K562 (cell line): Measurements from ENCODE around the gene IRS1. TPM values are rescaled to one million over a fixed set of nuclear protein-coding genes. Genes with fewer than 3 reads are reported as not detected.

Experiments
- ATAC-seq: fragments of 200-7000 bp; cut with Tn5 transposase; 3 replicates; pipeline ENCODE4 v1.9.1; 2020; ENCODE audit warnings: moderate library complexity
- BruUV-seq: library from RNA; stranded (reverse); fragments of 400-500 nt; replicated peaks from 2 replicates; lab custom pipeline; 2021; lab: Mats Ljungman, UMichigan
- CTCF ChIA-PET: fragments of 300-600 bp; formaldehyde crosslinking; extraction: SDS; loops from one replicate; lab custom pipeline; 2021; ENCODE audit warnings: low intra/inter-chr PET ratio; lab: Yijun Ruan, JAX
- POLR2A ChIA-PET: fragments of 300-600, 350-650 bp; sonication (Branson Sonifier 250); formaldehyde crosslinking; extraction: SDS; loops from one replicate; lab custom pipeline; 2021; ENCODE audit warnings: antibody characterized with exemption, inconsistent platforms; lab: Yijun Ruan, JAX
- DNase-seq, 4 experiments: peaks; one replicate each; pipeline versions ENCODE4 v3.0.0 to v3.0.0-alpha.2; 2011 to 2018; ENCODE audit warnings: low spot score in 3 of 4, mixed read lengths in 3 of 4; ENCODE audit errors: extremely low read depth in 1 of 4
- FAIRE-seq: peaks from 2 replicates; lab custom pipeline; 2011; peaks lifted over from hg19 to GRCh38; lab: Jason Lieb, UNC
- H2AFZ ChIP-seq: 2 replicates; pipeline ENCODE4 v1.6.0; 2011; ENCODE audit warnings: low read depth, low read length, control low read depth, inconsistent platforms
- H3K27ac ChIP-seq: fragments of 200-600 bp; 3 replicates; pipeline ENCODE4 v1.8.0; 2011; ENCODE audit warnings: low read depth, mild to moderate bottlenecking, control low read depth, inconsistent platforms, low read length, moderate library complexity, mixed read lengths; ENCODE audit errors: extremely low read depth
- H3K27me3 ChIP-seq, 2 experiments: fragments of 300-600 bp in 1 of 2; 2 replicates in 1 of 2; 3 replicates in 1 of 2; pipeline versions ENCODE4 v1.6.0 to v1.8.0; 2011; ENCODE audit warnings: inconsistent platforms in 2 of 2, low read length in 2 of 2, mild to moderate bottlenecking in 1 of 2, mixed read lengths in 1 of 2, moderate library complexity in 1 of 2; ENCODE audit not compliant: control insufficient read depth in 2 of 2, insufficient read depth in 2 of 2
- H3K36me3 ChIP-seq: fragments of 300-600 bp; 3 replicates; pipeline ENCODE4 v1.8.0; 2011; ENCODE audit warnings: mild to moderate bottlenecking, low read length, inconsistent platforms; ENCODE audit not compliant: control insufficient read depth, insufficient read depth
- H3K4me1 ChIP-seq, 2 experiments: fragments of 200-600 bp in 1 of 2; replicated peaks in 1 of 2; 2 replicates in 1 of 2; 3 replicates in 1 of 2; pipeline versions ENCODE4 v1.5.1 to v1.8.0; 2011; ENCODE audit warnings: inconsistent platforms in 2 of 2, low read length in 2 of 2, mild to moderate bottlenecking in 1 of 2, mixed read lengths in 1 of 2, moderate library complexity in 1 of 2; ENCODE audit not compliant: control insufficient read depth in 2 of 2, insufficient read depth in 2 of 2
- H3K4me2 ChIP-seq: 2 replicates; pipeline ENCODE4 v1.6.1; 2011; ENCODE audit warnings: low read length, control low read depth, inconsistent platforms, mixed read lengths; ENCODE audit not compliant: insufficient read depth
- H3K4me3 ChIP-seq: fragments of 200-600 bp; sonication (generic), shearing (Covaris generic); 2 replicates; pipeline ENCODE4 v1.5.1; 2016; ENCODE audit warnings: control low read depth, inconsistent platforms
- H3K79me2 ChIP-seq: fragments of 200-600 bp; 3 replicates; pipeline ENCODE4 v1.8.0; 2011; ENCODE audit warnings: low read length, inconsistent platforms; ENCODE audit not compliant: control insufficient read depth, insufficient read depth
- H3K9ac ChIP-seq, 2 experiments: 2 replicates each; pipeline versions ENCODE4 v1.6.0 to v1.6.1; 2011; ENCODE audit warnings: low read depth in 2 of 2, low read length in 2 of 2, control low read depth in 1 of 2, inconsistent platforms in 1 of 2, mild to moderate bottlenecking in 1 of 2, mixed read lengths in 1 of 2; ENCODE audit not compliant: insufficient read depth in 1 of 2
- H3K9me1 ChIP-seq: one replicate; pipeline ENCODE4 v1.6.0; 2011; ENCODE audit warnings: inconsistent platforms, mild to moderate bottlenecking, low read length, moderate library complexity; ENCODE audit not compliant: control insufficient read depth, insufficient read depth
- H3K9me3 ChIP-seq: replicated peaks from 2 replicates; pipeline ENCODE4 v1.5.1; 2011; ENCODE audit warnings: low read depth, low read length, inconsistent platforms; ENCODE audit not compliant: control insufficient read depth, insufficient read depth
- H4K20me1 ChIP-seq: replicated peaks from 2 replicates; pipeline ENCODE4 v1.6.1; 2011; ENCODE audit warnings: low read length, inconsistent platforms, mixed read lengths; ENCODE audit not compliant: control insufficient read depth, insufficient read depth
- CXXC5 ChIP-seq: fragments of 250-450 bp; sonication (Bioruptor Pico); IDR thresholded peaks from 2 replicates; pipeline ENCODE4 v1.8.0; 2022; ENCODE audit warnings: inconsistent platforms, mild to moderate bottlenecking, moderate library complexity
- HDAC1 ChIP-seq, 2 experiments: fragments of 450-650 bp; IDR thresholded peaks; 2 replicates each; pipeline ENCODE4 v1.6.1; 2016 to 2017; ENCODE audit warnings: inconsistent platforms in 1 of 2, mild to moderate bottlenecking in 1 of 2, moderate library complexity in 1 of 2
- RFX5 ChIP-seq: IDR thresholded peaks from 2 replicates; pipeline ENCODE4 v1.6.1; 2011; ENCODE audit warnings: low read depth, mild to moderate bottlenecking, improper control_type of control experiment, low read length
- TCF3 ChIP-seq: sonication (generic); formaldehyde crosslinking; IDR thresholded peaks from 2 replicates; pipeline ENCODE4 v1.4.0; 2020; ENCODE audit warnings: mild to moderate bottlenecking, missing genetic modification reagents
- WGBS: fragments of 100-300 bp; shearing (Covaris generic); methylation state at CpG from one replicate; pipeline ENCODE4 v1.1.6; 2016; ENCODE audit warnings: low coverage, mixed read lengths; ENCODE audit not compliant: insufficient coverage; ENCODE audit errors: missing lambda C conversion rate; 5-methylcytosine and 5-hydroxymethylcytosine counted together
- in situ Hi-C: fragments of 300-500 bp; cut with MboI; formaldehyde crosslinking; loops from 4 replicates; pipeline ENCODE4 v1.15.0; 2018; ENCODE audit warnings: inconsistent platforms, mixed read lengths
- intact Hi-C: fragments of 100-400 bp; cut with micrococcal nuclease; formaldehyde crosslinking; loops from 2 replicates; pipeline ENCODE4 v1.14.2; 2022
- polyA plus RNA-seq, 8 experiments: library from polyadenylated mRNA; depleted of rRNA in 4 of 8; stranded (reverse) in 5 of 8; unstranded in 3 of 8; fragments of >200 nt; fragmentation: Nextera tagmentation in 2 of 8; fragmentation: Illumina TruSeq in 1 of 8; extraction: Ambion mirVana in 2 of 8; extraction: Trizol in 1 of 8; gene quantifications; 2 replicates each; pipeline versions ENCODE4 v1.2.1 to v1.2.3, GENCODE V29; 2011 to 2014; ENCODE audit warnings: inconsistent platforms in 1 of 8, missing spikeins in 1 of 8
- total RNA-seq, 7 experiments: library from RNA; depleted of rRNA in 6 of 7; stranded (reverse); fragments of >200 nt in 6 of 7; fragmentation: Illumina TruSeq in 2 of 7; extraction: Trizol in 2 of 7; gene quantifications; 2 replicates each; pipeline versions ENCODE4 v1.2.1 to v1.2.3, GENCODE V29; 2011 to 2021; ENCODE audit warnings: low replicate concordance in 1 of 7
- TF ChIP-seq, protein P1 (sequence below): fragments of 250-450 bp; sonication (Bioruptor Pico); IDR thresholded peaks from 2 replicates; pipeline ENCODE4 v1.6.1; 2021; ENCODE audit warnings: mild to moderate bottlenecking

The IRS1 gene
- total and polyA plus RNA-seq, 9 of the 15 experiments (the other 6 are each of a cell fraction or from before 2014, with no cell fraction given) = under 0.01 to 0.31 (median 0.08) TPM; not detected in 1

DNA sequence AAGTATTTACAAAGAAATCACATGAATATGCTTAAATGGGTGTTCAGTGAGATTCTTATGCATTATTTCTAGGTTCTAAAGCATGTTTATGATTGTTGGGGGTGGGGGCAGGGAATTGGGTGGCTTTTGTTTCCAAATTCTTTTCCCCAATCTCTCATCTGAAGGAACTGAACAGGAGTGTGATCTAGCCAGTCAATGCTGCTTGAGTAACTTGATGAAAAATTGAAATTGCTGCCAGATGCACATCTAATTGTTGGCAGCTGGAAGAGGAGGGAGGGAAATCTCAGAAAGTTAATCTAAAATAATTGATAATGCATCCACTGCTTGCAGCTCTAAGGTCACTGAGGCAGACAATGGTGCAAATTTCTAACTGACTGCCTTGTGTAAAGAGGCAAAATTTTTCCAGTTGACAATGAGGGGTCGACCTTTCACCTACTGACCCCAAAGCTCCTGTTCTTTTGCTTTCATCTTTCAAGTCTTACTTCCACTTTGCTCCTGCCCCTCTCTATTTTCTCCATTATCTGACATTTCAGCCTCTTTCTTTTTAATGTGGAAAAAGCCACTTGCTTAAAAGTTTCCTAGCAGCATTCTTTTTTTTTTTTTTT is 53.3 kb downstream of the IRS1 start:
- no peak for DNase-seq
- ATAC-seq = no peak
- no peak overlapping the region for H3K4me3 ChIP-seq
- no peaks in the 10 kb centered on the region for H3K9me1 ChIP-seq
- 0% methylated on average over 1 of the region's 1 CpG for WGBS
- H3K36me3 ChIP-seq = no peaks in the 10 kb centered on the region
- no peak for TF ChIP-seq HDAC1 (IDR thresholded peaks at IDR 0.05)
- TF ChIP-seq, protein P1, sequence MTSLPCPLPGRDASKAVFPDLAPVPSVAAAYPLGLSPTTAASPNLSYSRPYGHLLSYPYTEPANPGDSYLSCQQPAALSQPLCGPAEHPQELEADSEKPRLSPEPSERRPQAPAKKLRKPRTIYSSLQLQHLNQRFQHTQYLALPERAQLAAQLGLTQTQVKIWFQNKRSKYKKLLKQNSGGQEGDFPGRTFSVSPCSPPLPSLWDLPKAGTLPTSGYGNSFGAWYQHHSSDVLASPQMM (CRISPR knock-in tag) = no peak
- no peak for TF ChIP-seq CXXC5 (CRISPR knock-in tag)
- H3K27ac ChIP-seq = no peak overlapping the region
- ChIA-PET CTCF (no interaction called here), POLR2A (no interaction called here)
- FAIRE-seq = no peak
- no peak overlapping the region for H3K4me2 ChIP-seq
- intact Hi-C loops = no loop called here
- H2AFZ ChIP-seq = no peak overlapping the region
- no peaks in the 10 kb centered on the region for H3K9me3 ChIP-seq
- no peaks in the 10 kb centered on the region for H3K79me2 ChIP-seq
- in situ Hi-C loops = no loop called here
- H3K9ac ChIP-seq = no peak overlapping the region
- H3K4me1 ChIP-seq = no peaks in the 10 kb centered on the region
- no peaks in the 10 kb centered on the region for H3K27me3 ChIP-seq
- H4K20me1 ChIP-seq = no peaks in the 10 kb centered on the region
- no TSS peak for BruUV-seq

DNA sequence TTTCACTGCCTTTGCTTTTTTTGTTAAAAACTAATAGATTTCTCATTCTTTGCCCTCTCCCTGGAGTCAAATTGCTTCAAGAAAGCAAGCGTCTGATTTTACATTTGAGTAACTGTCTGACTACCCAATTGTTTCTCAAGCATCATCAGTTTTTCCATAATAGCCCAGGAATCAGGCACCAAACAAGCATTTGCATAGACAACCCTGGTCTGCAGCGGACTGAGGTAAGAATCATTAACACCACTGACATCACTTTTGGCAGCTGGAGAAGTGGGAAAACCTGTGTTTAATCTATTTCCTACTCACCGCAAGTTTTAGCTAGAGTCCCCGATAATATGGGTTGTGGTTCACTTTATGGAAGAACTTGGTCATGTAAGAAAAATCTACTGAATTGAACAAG is 55.7 kb downstream of the IRS1 start:
- no peak for FAIRE-seq
- DNase-seq = no peak
- Histone ChIP-seq H3K9me3 (no peaks in the 10 kb centered on the region), H3K9ac (no peak overlapping the region), H4K20me1 (no peaks in the 10 kb centered on the region), H3K27ac (no peak overlapping the region), H3K79me2 (no peaks in the 10 kb centered on the region), H3K4me2 (no peak overlapping the region), H3K36me3 (no peaks in the 10 kb centered on the region), H2AFZ (no peak overlapping the region), H3K9me1 (no peaks in the 10 kb centered on the region), H3K4me3 (no peak overlapping the region), H3K4me1 (no peaks in the 10 kb centered on the region), H3K27me3 (no peaks in the 10 kb centered on the region)
- ChIA-PET CTCF (no interaction called here), POLR2A (no interaction called here)
- in situ Hi-C loops (no loop called here), intact Hi-C loops (no loop called here)
- TF ChIP-seq RFX5 (no peak), TCF3 (CRISPR knock-in tag) (no peak)
- 0% methylated on average over 4 of the region's 4 CpGs for WGBS
- no TSS peak for BruUV-seq
- ATAC-seq = no peak
